SK-N-SH (cell line): ENCODE measurements around the gene BUB1. TPM values are rescaled to one million over a fixed set of nuclear protein-coding genes. Genes with fewer than 3 reads are reported as not detected.

ENCODE experiments used
- CTCF ChIA-PET: fragments of 300-600, 350-600 bp; formaldehyde crosslinking; extraction: SDS; loops from one replicate; lab custom pipeline; 2021; lab: Yijun Ruan, JAX
- POLR2A ChIA-PET: fragments of 350-600 bp; sonication (Branson Sonifier 250); formaldehyde crosslinking; extraction: SDS; loops from one replicate; lab custom pipeline; 2020; ENCODE audit warnings: antibody characterized with exemption, inconsistent platforms; lab: Yijun Ruan, JAX
- DNase-seq: peaks from one replicate; pipeline ENCODE4 v3.0.0; 2012
- H2AFZ ChIP-seq: fragments of 200-600 bp; sonication (generic); 2 replicates; pipeline ENCODE4 v1.8.1; 2016; ENCODE audit warnings: antibody characterized with exemption, mild to moderate bottlenecking, low read depth
- H3F3A ChIP-seq: fragments of 200-600 bp; sonication (generic); replicated peaks from 2 replicates; pipeline ENCODE3; 2016; ENCODE audit warnings: antibody characterized with exemption, mild to moderate bottlenecking; ENCODE audit not compliant: insufficient read depth
- H3K27ac ChIP-seq, 2 experiments: fragments of 200-500 bp in 1 of 2; fragments of 200-600 bp in 1 of 2; sonication (Bioruptor generic) in 1 of 2; sonication (generic), shearing (Covaris generic) in 1 of 2; 2 replicates each; pipeline versions ENCODE4 v1.5.1 to v1.6.1; 2014 to 2016; ENCODE audit warnings: low read depth in 2 of 2, inconsistent platforms in 1 of 2, low read length in 1 of 2, mild to moderate bottlenecking in 1 of 2, mixed read lengths in 1 of 2
- H3K27me3 ChIP-seq: fragments of 200-600 bp; sonication (generic), shearing (Covaris generic); 2 replicates; pipeline ENCODE4 v1.6.1; 2016; ENCODE audit warnings: mixed run types; ENCODE audit not compliant: insufficient read depth
- H3K36me3 ChIP-seq, 2 experiments: fragments of 200-500 bp in 1 of 2; fragments of 200-600 bp in 1 of 2; sonication (Bioruptor generic) in 1 of 2; sonication (generic) in 1 of 2; replicated peaks in 1 of 2; 2 replicates each; pipeline versions ENCODE3 to v1.5.1; 2014 to 2016; ENCODE audit warnings: low read length in 1 of 2, mild to moderate bottlenecking in 1 of 2; ENCODE audit not compliant: insufficient read depth in 2 of 2, control insufficient read depth in 1 of 2
- H3K4me1 ChIP-seq, 2 experiments: fragments of 200-500 bp in 1 of 2; fragments of 200-600 bp in 1 of 2; sonication (Bioruptor generic) in 1 of 2; sonication (generic), shearing (Covaris generic) in 1 of 2; 2 replicates each; pipeline versions ENCODE4 v1.5.1 to v1.6.1; 2014 to 2016; ENCODE audit warnings: low read depth in 1 of 2, low read length in 1 of 2, mixed run types in 1 of 2; ENCODE audit not compliant: insufficient read depth in 2 of 2, control insufficient read depth in 1 of 2
- H3K4me2 ChIP-seq: fragments of 200-600 bp; sonication (generic), shearing (Covaris generic); 2 replicates; pipeline ENCODE4 v1.6.1; 2017; ENCODE audit warnings: mixed run types
- H3K4me3 ChIP-seq, 2 experiments: fragments of 200-500 bp in 1 of 2; fragments of 200-600 bp in 1 of 2; sonication (Bioruptor generic) in 1 of 2; sonication (generic), shearing (Covaris generic) in 1 of 2; 2 replicates each; pipeline versions ENCODE4 v1.5.1 to v1.8.1; 2014 to 2016; ENCODE audit warnings: low read depth in 2 of 2, inconsistent platforms in 1 of 2, low read length in 1 of 2, mild to moderate bottlenecking in 1 of 2, mixed read lengths in 1 of 2, moderate library complexity in 1 of 2
- H3K79me2 ChIP-seq: fragments of 200-600 bp; sonication (generic); 2 replicates; pipeline ENCODE4 v1.8.1; 2017; ENCODE audit warnings: mild to moderate bottlenecking; ENCODE audit not compliant: insufficient read depth
- H3K9ac ChIP-seq: fragments of 200-600 bp; sonication (generic); 2 replicates; pipeline ENCODE4 v1.6.1; 2017; ENCODE audit warnings: mixed run types
- H3K9me2 ChIP-seq: fragments of 200-600 bp; sonication (generic); 2 replicates; pipeline ENCODE4 v1.6.1; 2017; ENCODE audit warnings: mixed run types
- H3K9me3 ChIP-seq: fragments of 200-600 bp; sonication (generic); 2 replicates; pipeline ENCODE4 v1.6.1; 2017; ENCODE audit warnings: mixed run types, mild to moderate bottlenecking, moderate library complexity
- H4K20me1 ChIP-seq: fragments of 200-600 bp; sonication (generic); 2 replicates; pipeline ENCODE4 v1.6.1; 2017; ENCODE audit warnings: mild to moderate bottlenecking, mixed run types; ENCODE audit not compliant: insufficient read depth
- CTCF ChIP-seq: fragments of 200-600 bp; sonication (generic); IDR thresholded peaks from 2 replicates; pipeline ENCODE4 v1.6.1; 2017; ENCODE audit warnings: antibody characterized with exemption, mild to moderate bottlenecking, moderate library complexity
- FOSL2 ChIP-seq: IDR thresholded peaks from 2 replicates; pipeline ENCODE4 v1.4.0; 2012; ENCODE audit warnings: low read depth, mild to moderate bottlenecking, moderate library complexity, borderline replicate concordance
- FOXJ3 ChIP-seq: sonication (generic); formaldehyde crosslinking; IDR thresholded peaks from 2 replicates; pipeline ENCODE4 v1.5.1; 2020; ENCODE audit warnings: mild to moderate bottlenecking, missing genetic modification reagents
- MEF2A ChIP-seq: IDR thresholded peaks from 2 replicates; pipeline ENCODE4 v1.4.0; 2012; ENCODE audit warnings: low read depth, borderline replicate concordance
- NFIC ChIP-seq: IDR thresholded peaks from 2 replicates; pipeline ENCODE4 v1.4.0; 2012; ENCODE audit warnings: borderline replicate concordance
- POLR2AphosphoS5 ChIP-seq: IDR thresholded peaks from 2 replicates; pipeline ENCODE4 v1.6.1; 2012; ENCODE audit warnings: low read depth, low read length
- RAD21 ChIP-seq: IDR thresholded peaks from 2 replicates; pipeline ENCODE4 v1.6.1; 2012; ENCODE audit warnings: mild to moderate bottlenecking, low read length
- REST ChIP-seq: IDR thresholded peaks from 2 replicates; pipeline ENCODE4 v1.6.1; 2012; ENCODE audit warnings: mild to moderate bottlenecking, low read depth, low read length, moderate library complexity
- RFX5 ChIP-seq: IDR thresholded peaks from 2 replicates; pipeline ENCODE4 v1.6.1; 2012; ENCODE audit warnings: mild to moderate bottlenecking, improper control_type of control experiment, low read length
- WGBS: methylation state at CpG from one replicate; pipeline ENCODE4 v1.1.6; 2017; ENCODE audit warnings: low lambda C conversion rate; 5-methylcytosine and 5-hydroxymethylcytosine counted together
- polyA plus RNA-seq, 3 experiments: library from polyadenylated mRNA; depleted of rRNA; stranded (reverse); fragments of >200 nt; gene quantifications; 2 replicates each; pipeline ENCODE4 v1.2.3, GENCODE V29; 2012

Gene BUB1
- polyA plus RNA-seq, 1 of the 3 experiments (the other 2 are of a cell fraction), result 9.0 TPM

DNA sequence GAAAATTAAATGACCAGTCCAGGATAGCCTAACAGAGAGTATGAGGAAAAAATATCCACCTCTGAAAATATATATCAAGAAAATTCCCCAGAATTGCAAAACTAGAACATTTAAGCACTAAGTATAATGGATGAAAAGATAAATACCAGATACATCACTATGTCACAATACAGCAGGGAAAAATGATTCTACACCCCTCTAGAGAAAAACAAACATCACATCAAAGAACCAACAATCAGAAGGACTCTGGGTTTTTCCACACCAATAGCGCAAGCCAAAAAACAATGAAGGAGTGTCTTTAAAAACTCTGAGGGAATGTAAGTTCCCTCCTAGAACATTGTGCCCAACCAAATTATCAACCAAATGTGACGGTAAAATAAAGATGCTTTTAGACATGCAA is 13.7 kb downstream of the BUB1 start:
- H4K20me1 ChIP-seq, result no peaks in the 10 kb centered on the region
- H3K27ac ChIP-seq, result no peak overlapping the region
- H3K27me3 ChIP-seq, result no peaks in the 10 kb centered on the region
- 94% methylated on average over 2 of the region's 2 CpGs for WGBS
- H3K9ac ChIP-seq, result no peak overlapping the region
- ChIA-PET CTCF (no interaction called here), POLR2A (interaction anchor here (0.6 kb wide), 1 partner anchor 994 kb away, joined by 4 read pairs; no protein-coding TSS in a partner anchor)
- no peak overlapping the region for H3K4me2 ChIP-seq
- no peak overlapping the region for H3K4me3 ChIP-seq
- no peaks in the 10 kb centered on the region for H3K9me3 ChIP-seq
- H3K36me3 ChIP-seq, result peaks cover 22 to 51% of the 10 kb centered on the region in 2 experiments
- no peaks in the 10 kb centered on the region for H3K4me1 ChIP-seq
- H2AFZ ChIP-seq, result no peak overlapping the region
- TF ChIP-seq NFIC, result no peak
- TF ChIP-seq POLR2AphosphoS5, result no peak
- TF ChIP-seq REST, result no peak
- no peaks in the 10 kb centered on the region for H3K9me2 ChIP-seq
- DNase-seq, result no peak
- H3F3A ChIP-seq, result peaks cover 12% of the 10 kb centered on the region
- H3K79me2 ChIP-seq, result peaks cover 34% of the 10 kb centered on the region; the same call in 1 of the 2 replicates

- H3K9ac ChIP-seq, result no peak overlapping the region
- no peaks in the 10 kb centered on the region for H3K27me3 ChIP-seq
- 95% methylated on average over 2 of the region's 2 CpGs for WGBS
- H3K9me3 ChIP-seq, result no peaks in the 10 kb centered on the region
- peaks cover 12% of the 10 kb centered on the region for H3F3A ChIP-seq
- no peak overlapping the region for H3K27ac ChIP-seq
- ChIA-PET CTCF (interaction anchor here (1.3 kb wide), 1 partner anchor 93 kb away, joined by 4 read pairs; no protein-coding TSS in a partner anchor), POLR2A (no interaction called here)
- H3K4me3 ChIP-seq, result no peak overlapping the region
- H3K4me1 ChIP-seq, result no peaks in the 10 kb centered on the region; a peak in 1 of 4 replicates
- H3K4me2 ChIP-seq, result no peak overlapping the region
- H2AFZ ChIP-seq, result no peak overlapping the region
- no peaks in the 10 kb centered on the region for H3K9me2 ChIP-seq
- TF ChIP-seq MEF2A, result no peak
- DNase-seq, result no peak
- peaks cover 34% of the 10 kb centered on the region; the same call in 1 of the 2 replicates for H3K79me2 ChIP-seq
- no peaks in the 10 kb centered on the region for H4K20me1 ChIP-seq
- peaks cover 25 to 50% of the 10 kb centered on the region in 2 experiments for H3K36me3 ChIP-seq
Measured at GRCh38 chr2:110662560-110662959, 15.3 kb downstream of the BUB1 start.

- H4K20me1 ChIP-seq, result no peaks in the 10 kb centered on the region
- H3K4me1 ChIP-seq, result peaks cover 0 to 10% of the 10 kb centered on the region in 2 experiments; a peak in 1 of 4 replicates
- no peaks in the 10 kb centered on the region for H3K9me2 ChIP-seq
- H2AFZ ChIP-seq, result no peak overlapping the region
- TF ChIP-seq RAD21 (no peak), FOSL2 (no peak), CTCF (no peak), FOXJ3 (CRISPR knock-in tag) (no peak), RFX5 (no peak), NFIC (no peak)
- POLR2A ChIA-PET, result no interaction called here
- peaks cover 34% of the 10 kb centered on the region; the same call in 1 of the 2 replicates for H3K79me2 ChIP-seq
- no peaks in the 10 kb centered on the region for H3K27me3 ChIP-seq
- no peak overlapping the region for H3K4me2 ChIP-seq
- CTCF ChIA-PET, result interaction anchor here (1.3 kb wide), 1 partner anchor 72 kb away, joined by 3 read pairs; no protein-coding TSS in a partner anchor
- peaks cover 32 to 51% of the 10 kb centered on the region in 2 experiments for H3K36me3 ChIP-seq
- no peaks in the 10 kb centered on the region for H3K9me3 ChIP-seq
- no peak overlapping the region for H3K9ac ChIP-seq
- H3K4me3 ChIP-seq, result no peak overlapping the region
- H3K27ac ChIP-seq, result no peak overlapping the region
- DNase-seq, result no peak
- 97% methylated on average over 3 of the region's 3 CpGs for WGBS
- peaks cover 9% of the 10 kb centered on the region for H3F3A ChIP-seq
Measured at GRCh38 chr2:110660558-110660957, 17.3 kb downstream of the BUB1 start.
